NCI-H1105 treated with DMSO at 0.1 percent for 48 hours (cell line): ENCODE measurements around the gene SMDT1.
"Not testable (repeated sequence)": the region's sequence is repeated elsewhere in the genome, so short reads cannot be mapped to it uniquely, and the experiment has no call there.

Experiments used
- DNase-seq: peaks from one replicate; lab custom pipeline; 2025; lab: John Stamatoyannopoulos, UW

The SMDT1 gene

DNA sequence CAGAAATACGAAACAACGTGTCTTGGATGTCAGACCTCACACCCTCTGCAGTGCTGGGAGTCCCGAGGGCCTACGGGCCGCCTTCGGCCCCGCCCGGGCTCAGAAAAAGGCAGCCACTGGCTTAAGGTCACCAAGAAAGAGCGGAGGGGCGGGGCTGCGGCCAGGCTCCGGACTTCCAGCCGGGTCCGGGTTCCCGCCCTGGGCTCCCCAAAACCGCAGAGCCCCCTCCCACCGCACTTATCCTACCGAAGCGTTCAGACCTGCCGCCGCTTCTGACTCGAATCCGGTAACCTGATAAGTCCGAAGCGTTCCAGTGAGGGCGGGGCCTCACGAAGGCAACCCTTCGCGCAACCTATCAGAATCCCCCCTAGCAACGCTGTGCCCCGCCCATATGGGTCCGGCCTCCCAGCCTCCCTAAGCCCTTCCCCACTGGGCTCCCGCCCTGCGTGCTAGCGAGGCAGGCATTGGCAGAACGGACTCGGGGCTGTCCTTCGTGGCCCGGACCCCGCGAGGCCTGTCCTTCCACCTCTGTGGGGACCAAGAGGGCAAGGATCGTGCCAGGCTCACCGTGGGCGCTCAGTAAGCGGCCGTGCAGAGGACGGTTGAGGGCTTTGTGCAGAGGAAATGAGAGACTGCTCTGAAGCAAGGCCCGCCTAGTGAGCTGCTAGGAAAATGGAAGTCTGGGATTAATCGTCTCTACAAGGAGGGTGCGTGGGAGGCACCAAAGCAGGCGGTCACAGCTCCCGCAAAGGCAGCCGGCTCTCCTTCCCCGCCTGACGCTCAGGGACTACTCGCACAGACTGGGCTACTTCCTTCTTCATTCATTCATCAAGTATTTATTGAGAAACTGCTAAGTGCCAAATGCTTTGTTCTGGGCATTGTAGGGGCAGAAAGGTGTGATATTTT is 8.7 kb upstream of the SMDT1 start, which contains the start of gene NAGA:
TSS of gene NAGA (minus strand) at position 296 of the 906 bp plus-strand sequence. CDS start 515 bp downstream, outside the sequence.
- peak; percentile 92 for DNase-seq

DNA sequence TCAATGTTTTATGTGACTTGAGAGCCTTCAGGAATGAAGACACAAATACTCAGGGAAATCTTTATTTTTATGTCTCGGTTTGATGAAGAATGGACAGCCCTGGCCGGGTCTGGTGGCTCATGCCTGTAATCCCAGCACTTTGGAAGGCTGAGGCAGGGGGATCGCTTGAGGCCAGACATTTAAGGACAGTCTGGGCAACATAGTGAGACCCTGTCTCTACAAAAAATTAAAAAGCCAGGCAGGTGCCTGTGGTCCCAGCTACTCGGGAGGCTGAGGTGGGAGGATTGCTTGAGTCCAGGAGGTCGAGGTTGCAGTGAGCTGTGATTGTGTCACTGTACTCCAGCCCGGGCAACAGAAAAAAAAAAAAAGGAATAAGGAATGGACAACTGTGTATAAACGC is 8.0 kb upstream of the SMDT1 start:
- DNase-seq, result not testable (repeated sequence)

DNA sequence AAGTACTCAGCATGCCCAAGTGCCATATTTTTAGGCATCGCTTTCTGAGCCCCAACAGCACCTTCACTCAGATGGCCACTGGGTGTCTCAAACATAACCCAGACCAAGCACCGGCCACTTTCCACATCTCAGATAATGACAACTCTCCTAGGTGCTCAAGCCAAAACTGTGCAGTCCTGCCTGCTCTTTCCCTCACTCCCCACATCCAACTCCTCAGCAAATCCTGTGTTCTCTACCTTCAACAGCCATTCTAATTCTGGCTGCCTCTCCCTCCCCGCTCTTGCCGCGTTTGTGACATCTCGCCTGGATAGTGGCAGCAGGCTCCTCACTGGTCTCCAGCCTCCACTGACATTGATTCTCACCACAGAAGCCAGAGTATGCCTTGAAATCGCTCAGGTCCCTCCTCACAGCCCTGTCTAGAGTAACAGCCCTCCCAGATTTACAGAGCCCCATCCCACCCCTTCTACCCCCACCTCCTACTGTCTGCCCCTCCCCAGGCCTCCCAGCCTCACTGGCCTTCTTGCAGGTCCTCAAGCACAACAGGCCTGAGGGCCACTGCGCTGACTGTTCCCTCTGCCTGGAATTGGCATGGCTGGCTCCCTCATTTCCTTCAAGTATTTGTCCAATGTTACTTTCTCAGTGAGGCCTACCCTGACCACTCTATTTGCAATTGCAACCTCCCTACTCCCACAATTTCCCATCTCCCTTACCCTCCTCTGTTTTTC is 6.7 kb upstream of the SMDT1 start:
- no peak for DNase-seq

DNA sequence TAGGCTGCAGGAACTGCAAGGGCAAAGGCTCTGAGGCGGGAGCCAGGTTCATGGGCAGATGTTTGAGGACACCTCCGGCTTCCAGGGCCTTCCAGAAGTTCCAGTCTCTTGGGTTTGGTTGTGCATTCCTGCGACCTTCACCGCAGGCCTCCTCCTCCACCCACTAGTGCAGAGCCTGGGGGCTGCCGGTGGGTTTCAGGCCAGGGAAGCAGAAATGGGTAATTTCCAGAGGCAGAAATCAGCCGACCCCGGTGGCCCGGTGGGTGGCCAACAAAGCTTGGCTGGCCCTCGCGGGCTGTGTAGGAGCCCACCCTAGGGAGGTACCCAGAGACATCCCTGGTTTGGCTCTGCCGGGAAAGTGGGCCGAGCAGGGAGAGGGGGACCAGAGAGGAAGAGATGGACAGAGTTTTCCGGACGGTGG is 5.9 kb upstream of the SMDT1 start:
- DNase-seq, result no peak

DNA sequence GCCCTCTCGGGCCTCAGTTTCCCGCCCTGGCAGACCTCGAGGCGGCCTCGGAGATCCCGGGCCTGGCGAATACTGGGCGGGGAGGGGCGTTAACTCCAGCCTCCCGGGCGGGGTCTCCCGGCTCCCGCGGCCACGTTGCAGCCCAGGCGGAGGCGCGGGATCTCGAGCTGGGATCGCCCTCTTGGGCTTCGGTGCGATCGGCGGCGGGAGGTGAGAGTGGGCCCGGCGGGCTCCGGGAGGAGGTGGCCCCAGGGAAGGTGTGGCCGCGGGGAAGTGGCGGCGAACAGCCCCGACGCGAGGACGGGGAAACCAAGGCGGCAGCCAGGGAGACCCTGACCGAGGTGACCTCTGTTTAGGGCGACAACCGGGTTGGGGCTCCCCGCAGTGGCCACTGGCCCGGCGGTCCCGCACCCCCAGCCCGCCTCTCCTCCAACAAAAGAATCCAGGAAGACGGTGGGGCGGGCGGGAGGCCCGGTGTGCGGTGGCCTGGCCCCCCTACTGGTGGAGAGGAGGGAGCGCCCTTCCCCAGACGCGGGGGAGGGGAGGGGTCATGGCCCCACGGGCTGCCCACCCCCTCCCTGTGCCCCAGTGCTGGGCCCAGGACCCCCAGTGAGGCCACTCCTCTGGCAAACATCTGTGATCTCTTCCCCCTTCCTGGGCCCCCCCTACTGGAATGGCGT is 5.2 kb upstream of the SMDT1 start, which contains the start of gene PHETA2:
TSS of gene PHETA2 (plus strand) at position 117 of the 680 bp plus-strand sequence. CDS start 3,046 bp downstream, outside the sequence.
- DNase-seq, result no peak

DNA sequence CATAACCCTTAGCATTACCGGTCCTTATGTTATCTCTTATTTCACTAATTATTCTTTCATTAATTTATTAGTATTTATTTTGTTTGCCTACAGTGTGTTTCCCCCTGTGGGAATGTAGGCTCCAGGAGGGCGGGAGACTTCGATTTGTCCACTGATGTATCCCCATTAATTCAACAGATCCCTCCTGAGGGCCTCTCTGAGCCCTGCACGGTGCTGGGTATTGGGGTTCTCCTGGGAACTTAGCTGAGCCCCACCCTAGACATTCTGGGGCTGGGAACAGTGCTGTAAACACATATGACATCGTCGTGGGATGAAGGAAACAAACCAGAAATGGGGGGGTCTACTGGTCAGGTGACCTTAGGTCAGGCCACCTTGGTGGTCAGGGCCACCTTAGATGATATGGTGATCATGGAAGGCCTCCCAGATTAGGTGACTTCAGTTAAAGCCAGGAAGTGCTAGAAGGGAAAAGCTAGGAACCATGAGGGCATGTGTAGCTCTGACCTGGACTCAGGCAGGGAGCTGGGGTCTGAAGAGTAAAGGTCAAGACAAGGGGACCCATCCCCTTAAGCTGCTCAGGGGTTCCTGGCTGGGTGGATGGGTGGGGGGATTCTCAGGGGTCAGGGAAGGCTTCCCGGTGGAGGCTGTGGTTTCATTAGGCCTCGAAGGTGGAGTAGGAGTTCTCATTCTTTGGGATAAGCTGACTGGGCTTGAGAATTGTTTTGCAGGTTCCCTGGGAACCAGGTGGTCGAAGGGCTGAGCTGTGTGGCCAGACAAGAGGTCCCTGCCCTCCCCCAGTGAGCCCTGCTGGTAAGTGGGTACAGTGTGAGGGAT is 4.4 kb upstream of the SMDT1 start:
- no peak for DNase-seq

DNA sequence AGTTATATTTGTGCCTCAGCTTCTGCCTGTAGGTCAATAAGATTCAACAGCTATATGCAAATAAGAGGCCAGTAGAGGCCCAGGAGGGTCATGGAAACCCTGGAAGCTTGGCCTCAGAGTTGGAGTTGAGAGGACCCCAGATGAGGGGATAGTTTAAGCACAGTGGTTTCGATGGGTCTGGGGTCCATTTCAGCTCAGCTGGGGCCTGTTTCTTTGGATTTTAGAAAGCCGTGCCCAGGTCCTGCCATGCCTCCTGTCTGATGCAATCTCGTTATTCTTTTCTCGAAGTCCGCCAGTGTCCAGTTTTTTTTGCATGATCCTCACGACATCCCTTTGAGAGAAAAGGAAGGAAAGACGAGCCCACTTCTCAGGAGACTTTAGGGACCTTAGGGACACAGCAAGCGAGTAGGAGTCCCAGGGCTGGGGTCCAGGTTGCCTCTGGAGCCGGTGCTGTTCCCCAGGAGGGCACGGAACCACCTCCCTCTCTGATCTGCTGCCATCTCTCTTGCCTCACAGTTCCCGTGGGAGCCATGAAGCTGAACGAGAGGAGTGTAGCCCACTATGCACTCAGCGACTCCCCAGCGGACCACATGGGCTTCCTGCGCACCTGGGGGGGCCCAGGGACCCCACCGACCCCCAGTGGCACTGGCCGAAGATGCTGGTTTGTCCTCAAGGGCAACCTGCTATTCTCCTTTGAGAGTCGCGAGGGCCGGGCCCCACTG is 2.6 kb upstream of the SMDT1 start:
- DNase-seq, result no peak

DNA sequence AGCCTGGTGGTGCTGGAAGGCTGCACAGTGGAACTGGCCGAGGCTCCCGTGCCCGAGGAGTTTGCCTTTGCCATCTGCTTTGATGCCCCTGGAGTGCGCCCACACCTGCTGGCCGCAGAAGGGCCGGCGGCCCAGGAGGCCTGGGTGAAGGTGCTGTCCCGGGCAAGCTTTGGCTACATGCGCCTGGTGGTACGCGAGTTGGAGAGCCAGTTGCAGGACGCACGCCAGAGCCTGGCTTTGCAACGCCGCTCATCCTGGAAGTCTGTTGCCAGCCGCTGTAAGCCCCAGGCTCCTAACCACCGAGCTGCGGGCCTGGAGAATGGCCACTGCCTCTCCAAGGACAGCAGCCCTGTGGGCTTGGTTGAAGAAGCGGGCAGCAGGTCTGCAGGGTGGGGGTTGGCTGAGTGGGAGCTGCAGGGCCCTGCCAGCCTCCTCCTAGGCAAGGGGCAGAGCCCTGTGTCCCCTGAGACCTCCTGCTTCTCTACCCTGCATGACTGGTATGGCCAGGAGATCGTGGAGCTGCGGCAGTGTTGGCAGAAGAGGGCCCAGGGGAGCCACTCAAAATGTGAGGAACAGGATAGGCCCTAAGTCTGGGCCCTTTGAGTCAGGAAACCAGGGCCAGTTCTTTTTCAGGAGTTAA is 1.9 kb upstream of the SMDT1 start:
- DNase-seq, result no peak

DNA sequence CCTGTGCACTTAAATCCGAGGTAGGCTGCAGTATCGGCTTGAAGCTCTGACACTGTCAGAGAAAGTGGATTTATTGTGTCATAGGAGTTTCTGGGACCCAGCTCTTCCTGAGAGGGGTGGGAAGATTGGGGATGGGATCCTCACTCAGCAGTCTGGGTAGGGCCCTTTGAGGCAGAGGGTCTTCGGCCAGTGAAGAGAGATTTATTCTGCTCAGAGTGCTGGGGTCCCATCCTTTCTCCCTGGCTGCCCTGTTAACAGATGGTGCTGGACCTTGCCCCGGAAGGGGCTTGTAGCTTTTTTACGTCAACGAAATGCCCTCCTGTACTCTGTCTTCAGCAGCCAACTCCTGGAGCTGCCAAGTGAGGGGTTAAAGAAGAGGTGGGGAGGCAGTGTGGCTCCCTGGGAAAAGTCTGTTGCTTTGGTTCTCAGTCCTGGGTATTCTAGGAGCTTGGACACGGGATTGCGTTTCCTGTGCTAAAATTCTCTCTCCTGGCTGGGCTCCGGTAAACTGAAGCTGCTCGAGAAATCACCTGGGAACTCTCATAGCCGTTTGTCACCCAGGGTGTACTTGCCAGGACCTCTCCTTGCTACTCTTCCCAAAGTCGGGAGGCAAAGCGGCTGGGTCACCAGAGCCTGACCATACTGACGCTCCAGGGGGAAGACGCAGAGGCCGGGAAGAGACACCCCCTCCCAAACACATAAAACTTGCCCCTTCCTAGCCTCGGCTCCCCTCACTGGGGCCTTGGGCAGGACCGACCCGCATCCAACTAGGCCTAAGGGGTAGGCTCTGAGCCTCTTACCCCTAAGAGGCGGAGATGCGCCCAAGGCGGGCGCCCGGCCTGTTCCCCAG is 806 bp upstream of the SMDT1 start:
- DNase-seq, result no peak

DNA sequence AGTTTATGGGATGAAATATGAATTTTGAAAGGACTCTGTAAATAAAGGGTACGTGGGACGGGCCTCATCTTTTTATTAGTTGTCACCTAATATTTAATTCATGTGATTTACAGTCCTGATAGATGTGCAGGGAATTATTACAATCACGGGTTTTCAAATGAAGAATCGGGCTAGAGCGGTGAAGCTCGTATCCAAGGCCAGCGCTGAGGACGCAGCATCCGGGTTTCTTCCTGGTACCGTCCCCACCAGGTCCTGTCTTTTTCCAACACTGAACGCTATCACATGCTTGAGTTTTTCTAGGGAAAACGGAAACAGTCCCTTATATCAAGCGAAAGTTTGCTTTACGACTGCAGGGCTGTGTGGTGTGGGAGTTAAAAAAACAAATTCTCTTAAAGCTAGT is 787 bp downstream of the SMDT1 start:
- peak; percentile 40 for DNase-seq

DNA sequence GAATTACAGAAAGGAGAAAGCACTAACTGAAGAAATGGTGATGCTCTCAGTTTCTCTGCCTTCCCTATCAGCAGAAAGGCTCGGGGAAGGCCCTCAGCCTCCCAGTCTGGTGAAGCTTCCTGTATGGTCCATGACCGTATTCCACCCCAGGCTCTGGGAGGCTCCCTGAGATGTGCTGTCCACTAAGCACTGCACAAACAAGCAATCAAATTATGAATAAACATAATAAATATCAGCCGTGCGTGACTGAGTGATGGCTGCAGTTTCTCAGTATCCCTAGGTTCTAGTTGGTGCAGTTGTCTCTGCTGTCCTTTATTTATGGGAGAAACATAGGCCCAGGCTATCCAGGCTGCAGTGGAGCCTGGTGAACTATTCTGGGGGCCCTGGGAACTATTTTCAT is 3.6 kb downstream of the SMDT1 start:
- no peak for DNase-seq

DNA sequence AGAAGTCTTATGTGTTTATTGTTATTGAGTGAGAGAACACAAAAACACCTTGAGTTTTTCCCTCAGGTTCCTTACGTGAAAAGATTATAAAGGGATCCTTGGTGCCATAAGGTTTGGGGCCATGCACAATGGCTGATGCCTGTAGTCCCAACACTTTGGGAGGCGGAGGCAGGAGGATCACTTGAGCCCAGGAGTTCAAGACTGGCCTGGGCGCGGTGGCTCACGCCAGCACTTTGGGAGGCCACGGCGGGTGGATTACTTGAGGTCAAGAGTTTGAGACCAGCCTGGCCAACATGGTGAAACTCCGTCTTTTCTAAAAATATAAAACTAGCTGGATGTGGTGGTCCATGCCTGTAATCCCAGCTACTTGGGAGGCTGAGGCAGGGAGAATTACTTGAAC is 5.4 kb downstream of the SMDT1 start:
- no peak for DNase-seq

DNA sequence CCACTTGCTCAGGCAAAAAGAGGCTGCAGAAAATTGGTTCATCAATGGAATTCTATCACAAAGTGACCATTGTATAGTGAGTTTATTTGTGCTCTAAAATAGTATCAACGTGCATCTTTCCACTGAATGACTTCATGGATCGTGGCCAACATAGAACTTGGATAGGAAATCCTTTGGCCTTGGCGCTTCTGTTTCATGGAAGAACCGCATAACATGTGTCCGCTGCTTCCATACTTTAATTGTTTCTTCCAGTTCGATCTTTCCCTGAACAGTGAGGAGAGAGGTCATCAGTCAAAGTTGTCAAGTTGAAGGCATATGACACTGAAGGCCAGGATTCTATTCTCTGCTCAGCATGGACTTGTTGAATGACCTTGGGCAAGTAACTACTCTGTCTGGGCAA is 6.6 kb downstream of the SMDT1 start:
- DNase-seq, result no peak

DNA sequence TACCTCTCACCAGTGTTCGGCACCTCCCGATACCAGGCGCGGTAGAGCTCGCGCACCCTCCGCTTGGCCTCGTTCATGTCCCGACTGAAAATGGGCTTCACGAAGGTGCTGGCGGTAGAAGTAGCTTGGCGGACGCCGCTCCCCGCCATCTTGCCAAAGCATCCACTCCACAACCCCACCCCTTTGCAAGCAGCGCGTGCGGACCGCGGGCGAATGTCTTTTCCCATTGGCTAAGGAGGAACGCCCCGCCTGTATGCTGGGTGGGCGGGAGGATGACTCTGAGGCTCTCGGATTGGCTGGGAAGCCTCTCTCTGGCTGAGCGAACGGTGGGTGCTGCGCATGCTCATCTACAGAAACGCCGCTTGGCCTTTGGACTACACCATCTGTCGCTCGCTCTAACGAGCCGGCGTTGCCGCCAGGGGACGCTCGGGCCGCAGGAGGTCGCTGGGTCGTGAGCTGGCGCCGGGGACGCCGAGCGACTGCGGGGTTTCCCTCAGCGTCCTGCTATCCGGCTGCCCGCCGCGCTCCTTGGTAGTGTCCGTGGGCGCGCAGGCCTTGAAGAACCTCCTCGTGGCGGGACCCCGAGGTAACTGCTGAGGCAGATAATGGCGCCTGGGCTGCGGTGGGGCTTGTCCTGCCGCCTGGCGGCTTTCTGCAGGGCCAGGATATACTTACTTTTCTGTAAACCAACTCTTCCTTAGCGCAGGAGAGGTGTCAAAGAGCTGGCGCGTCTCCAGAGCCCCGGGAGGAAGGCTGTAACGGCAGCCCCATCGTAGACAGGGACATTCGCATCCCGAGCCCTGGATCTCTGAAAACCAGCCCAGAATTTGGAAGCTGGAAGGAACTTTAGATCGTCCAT is 11.3 kb downstream of the SMDT1 start, which contains the start of gene NDUFA6:
TSS of gene NDUFA6 (minus strand) at position 177 of the 859 bp plus-strand sequence. CDS start at position 149, 28 bp downstream.
- DNase-seq, result peak; percentile 98

DNA sequence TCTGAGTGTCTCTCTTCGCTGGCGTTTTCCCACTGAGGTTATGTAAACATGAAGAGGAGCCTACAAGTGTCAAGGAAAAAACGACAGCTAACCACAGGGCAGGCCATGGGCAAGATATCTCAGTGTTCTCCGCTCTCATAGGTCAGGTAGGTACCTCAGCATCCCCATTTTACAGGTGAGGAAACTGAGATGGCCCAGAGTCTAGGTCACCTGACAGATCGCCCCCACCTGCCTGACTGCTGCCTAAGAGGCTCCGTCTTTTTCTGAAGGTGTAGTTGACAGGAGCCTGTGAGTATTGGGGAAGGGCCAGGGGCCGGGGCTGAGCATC is 11.9 kb downstream of the SMDT1 start:
- no peak for DNase-seq

DNA sequence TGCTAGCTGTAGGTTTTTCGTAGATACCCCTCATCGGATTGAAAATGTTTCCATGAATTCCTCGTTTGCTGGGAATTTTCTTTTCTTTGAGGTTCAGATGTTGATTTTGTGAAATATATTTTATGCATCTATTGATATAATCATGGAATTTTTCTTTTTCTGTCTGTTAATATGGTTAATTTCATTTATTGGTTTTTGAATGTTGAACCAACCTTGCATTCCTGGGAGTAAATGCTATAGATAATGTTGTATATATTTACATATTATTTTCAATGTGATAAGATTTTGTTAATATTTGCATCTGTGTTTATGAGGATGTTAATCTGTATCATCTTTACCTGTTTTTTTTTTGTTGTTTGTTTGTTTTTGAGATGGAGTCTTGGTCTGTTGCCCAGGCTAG is 21.7 kb downstream of the SMDT1 start:
- DNase-seq, result no peak

DNA sequence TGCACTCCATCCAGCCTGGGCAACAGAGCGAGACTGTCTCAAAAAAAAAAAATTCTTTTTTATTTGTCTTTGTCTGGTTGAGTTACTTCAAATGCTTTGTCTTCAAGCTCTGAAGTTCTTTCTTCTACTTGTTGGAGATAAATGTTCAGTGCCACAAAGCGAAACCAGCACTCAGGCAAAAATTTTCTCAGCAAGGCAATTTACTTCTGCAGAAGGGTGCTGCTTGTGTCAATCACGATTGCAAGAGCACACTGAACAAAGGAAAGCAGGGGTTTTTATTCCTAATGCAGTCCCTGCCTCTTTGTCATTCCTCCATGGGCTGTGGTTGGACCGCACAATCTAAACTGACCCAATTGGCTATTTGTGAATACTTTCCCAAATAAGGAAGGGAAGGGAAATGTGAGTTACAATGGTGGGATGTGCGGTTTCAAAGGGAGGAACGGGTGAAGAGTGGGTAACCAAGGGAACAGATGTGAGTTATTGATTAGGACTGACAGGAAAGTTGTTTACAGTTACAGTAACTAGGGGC is 24.9 kb downstream of the SMDT1 start:
- DNase-seq, result not testable (repeated sequence)

DNA sequence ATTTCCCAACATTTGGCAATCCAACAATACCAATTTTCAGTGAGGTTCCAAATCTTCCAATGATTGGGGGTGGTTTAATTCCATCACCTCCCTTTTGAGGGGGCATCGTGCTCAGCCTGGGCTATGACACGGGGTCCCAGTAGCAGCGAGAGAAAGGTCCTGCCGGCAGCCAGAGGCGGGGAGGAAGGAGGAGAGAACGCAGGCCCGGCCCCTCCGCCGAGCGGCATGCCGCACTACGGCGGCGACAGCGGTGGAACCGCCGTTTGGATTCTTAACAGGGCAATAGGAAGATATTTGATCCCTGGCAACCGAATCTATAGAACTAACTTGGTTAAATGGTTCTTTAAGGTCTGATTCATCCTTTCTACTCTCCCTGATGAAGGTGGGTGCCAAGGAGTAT is 29.3 kb downstream of the SMDT1 start:
- no peak for DNase-seq
